ENCODE results near the gene TRIM24. TPM values are rescaled to one million over a fixed set of nuclear protein-coding genes. Genes with fewer than 3 reads are reported as not detected.
"Not testable (repeated sequence)": the region's sequence is repeated elsewhere in the genome, so short reads cannot be mapped to it uniquely, and the experiment has no call there.

TRIM24 gene
- total and polyA plus RNA-seq, 2 experiments from 2014 or later: 47.8 to 63.1 TPM

DNA sequence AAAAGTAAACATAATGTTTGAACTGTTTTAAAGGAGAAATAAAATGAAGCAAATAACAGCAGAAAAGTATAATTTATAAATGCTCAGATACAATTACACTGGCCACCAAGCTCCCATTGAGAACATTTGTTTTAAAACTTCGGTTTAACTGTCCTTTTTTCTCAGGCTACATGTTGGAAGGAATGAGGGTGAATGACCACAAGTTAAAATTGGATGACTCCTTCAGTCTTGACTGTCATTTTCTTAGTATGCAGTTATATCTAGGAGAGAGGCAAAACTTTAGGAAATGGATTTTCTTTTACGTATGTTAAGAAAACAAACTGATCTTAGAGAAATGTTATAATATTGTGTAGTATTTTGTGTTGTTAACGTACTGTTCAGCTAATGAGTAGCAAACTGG lies 5.0 kb downstream of the TRIM24 start:
- WGBS (ENCODE audit: low lambda C conversion rate, missing lambda C conversion rate): 67% methylated on average over 3 of the region's 3 CpGs
- Histone ChIP-seq H2AFZ (no peak overlapping the region), H4K20me1 (ENCODE audit: insufficient read depth, poor library complexity, severe bottlenecking) (peaks cover 43% of the 10 kb centered on the region), H3K9me2 (replicated peaks; ENCODE audit: insufficient read depth) (no peaks in the 10 kb centered on the region), H3K27ac (no peak overlapping the region), H3K27me3 (no peaks in the 10 kb centered on the region), H3K36me3 (replicated peaks; ENCODE audit: insufficient read depth, low read depth) (no peaks in the 10 kb centered on the region), H3K4me1 (ENCODE audit: insufficient read depth) (no peaks in the 10 kb centered on the region), H3K4me2 (peak overlapping the region; percentile 72), H3K9me3 (ENCODE audit: low read depth) (no peaks in the 10 kb centered on the region), H3K4me3 (no peak overlapping the region), H3K79me2 (peaks cover 89% of the 10 kb centered on the region)
- DNase-seq (ENCODE audit: low spot score): no peak
- TF ChIP-seq EZH2phosphoT487 (IDR thresholded peaks at IDR 0.05; ENCODE audit: low read depth, severe bottlenecking, unreplicated experiment): no peak
- TF ChIP-seq, protein P1, sequence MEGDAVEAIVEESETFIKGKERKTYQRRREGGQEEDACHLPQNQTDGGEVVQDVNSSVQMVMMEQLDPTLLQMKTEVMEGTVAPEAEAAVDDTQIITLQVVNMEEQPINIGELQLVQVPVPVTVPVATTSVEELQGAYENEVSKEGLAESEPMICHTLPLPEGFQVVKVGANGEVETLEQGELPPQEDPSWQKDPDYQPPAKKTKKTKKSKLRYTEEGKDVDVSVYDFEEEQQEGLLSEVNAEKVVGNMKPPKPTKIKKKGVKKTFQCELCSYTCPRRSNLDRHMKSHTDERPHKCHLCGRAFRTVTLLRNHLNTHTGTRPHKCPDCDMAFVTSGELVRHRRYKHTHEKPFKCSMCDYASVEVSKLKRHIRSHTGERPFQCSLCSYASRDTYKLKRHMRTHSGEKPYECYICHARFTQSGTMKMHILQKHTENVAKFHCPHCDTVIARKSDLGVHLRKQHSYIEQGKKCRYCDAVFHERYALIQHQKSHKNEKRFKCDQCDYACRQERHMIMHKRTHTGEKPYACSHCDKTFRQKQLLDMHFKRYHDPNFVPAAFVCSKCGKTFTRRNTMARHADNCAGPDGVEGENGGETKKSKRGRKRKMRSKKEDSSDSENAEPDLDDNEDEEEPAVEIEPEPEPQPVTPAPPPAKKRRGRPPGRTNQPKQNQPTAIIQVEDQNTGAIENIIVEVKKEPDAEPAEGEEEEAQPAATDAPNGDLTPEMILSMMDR (IDR thresholded peaks at IDR 0.05; ENCODE audit: poor library complexity): no peak
- no peak for TF ChIP-seq EZH2 (IDR thresholded peaks at IDR 0.05; ENCODE audit: borderline replicate concordance)

GRCh38 chr7:138466069-138466756 lies 6.2 kb downstream of the TRIM24 start:
- H3K4me1 ChIP-seq (ENCODE audit: insufficient read depth): not testable (repeated sequence)

GRCh38 chr7:138468244-138469123 lies 8.4 kb downstream of the TRIM24 start:
- no peak for DNase-seq (ENCODE audit: low spot score)
- H3K27me3 ChIP-seq: no peaks in the 10 kb centered on the region
- H2AFZ ChIP-seq: no peak overlapping the region
- H4K20me1 ChIP-seq (ENCODE audit: insufficient read depth, poor library complexity, severe bottlenecking): peaks cover 70% of the 10 kb centered on the region
- H3K9me3 ChIP-seq (ENCODE audit: low read depth): no peaks in the 10 kb centered on the region
- H3K79me2 ChIP-seq: peaks cover 100% of the 10 kb centered on the region
- H3K9me2 ChIP-seq (replicated peaks; ENCODE audit: insufficient read depth): no peaks in the 10 kb centered on the region
- H3K36me3 ChIP-seq (replicated peaks; ENCODE audit: insufficient read depth, low read depth): no peaks in the 10 kb centered on the region
- TF ChIP-seq, protein P1 (IDR thresholded peaks at IDR 0.05; ENCODE audit: poor library complexity): no peak
- TF ChIP-seq EZH2 (IDR thresholded peaks at IDR 0.05; ENCODE audit: borderline replicate concordance) (no peak), EZH2phosphoT487 (IDR thresholded peaks at IDR 0.05; ENCODE audit: low read depth, severe bottlenecking, unreplicated experiment) (no peak)
- H3K4me2 ChIP-seq: no peak overlapping the region
- no peak overlapping the region for H3K27ac ChIP-seq
- no peak overlapping the region for H3K4me3 ChIP-seq
- H3K4me1 ChIP-seq (ENCODE audit: insufficient read depth): peaks cover 5% of the 10 kb centered on the region
- WGBS (ENCODE audit: low lambda C conversion rate, missing lambda C conversion rate): 86% methylated on average over 5 of the region's 5 CpGs

More at GRCh38 chr7:138466069-138466756, 6.2 kb downstream of the TRIM24 start:
- not testable (repeated sequence) for DNase-seq (ENCODE audit: low spot score); H3K4me2 ChIP-seq; H3K9me2 ChIP-seq (replicated peaks; ENCODE audit: insufficient read depth); H3K27ac ChIP-seq; H3K9me3 ChIP-seq (ENCODE audit: low read depth); H3K27me3 ChIP-seq; H3K36me3 ChIP-seq (replicated peaks; ENCODE audit: insufficient read depth, low read depth); H2AFZ ChIP-seq; H3K4me3 ChIP-seq
- 81% methylated on average over 11 of the region's 11 CpGs for WGBS (ENCODE audit: low lambda C conversion rate, missing lambda C conversion rate)
- peaks cover 98% of the 10 kb centered on the region for H3K79me2 ChIP-seq
- H4K20me1 ChIP-seq (ENCODE audit: insufficient read depth, poor library complexity, severe bottlenecking): peaks cover 52% of the 10 kb centered on the region

Data from hepatocyte (in vitro differentiated cells).